COLO668 (cell line): ENCODE data around the gene IFNA1.
"Not testable (repeated sequence)": the region's sequence is repeated elsewhere in the genome, so short reads cannot be mapped to it uniquely, and the experiment has no call there.

ENCODE experiments used
- DNase-seq: peaks from one replicate; lab custom pipeline; 2025; ENCODE audit not compliant: unreplicated experiment; lab: John Stamatoyannopoulos, UW

Gene IFNA1

GRCh38 chr9:21443849-21444625 is 3.8 kb downstream of the IFNA1 start:
- no peak for DNase-seq

GRCh38 chr9:21449312-21449711 is 9.1 kb downstream of the IFNA1 start:
- not testable (repeated sequence) for DNase-seq

GRCh38 chr9:21450733-21451394 is 10.6 kb downstream of the IFNA1 start:
- no peak for DNase-seq

- DNase-seq = no peak
These were observed 12.4 kb downstream of the IFNA1 start for GRCh38 chr9:21452681-21453080.

GRCh38 chr9:21454149-21454548 is 13.9 kb downstream of the IFNA1 start:
- DNase-seq = no peak

GRCh38 chr9:21455320-21455719 is 15.1 kb downstream of the IFNA1 start:
- DNase-seq = no peak

GRCh38 chr9:21461377-21461776 is 21.1 kb downstream of the IFNA1 start:
- no peak for DNase-seq

GRCh38 chr9:21465138-21465537 is 24.9 kb downstream of the IFNA1 start:
- DNase-seq = no peak

- no peak for DNase-seq
These were observed 25.8 kb downstream of the IFNA1 start for GRCh38 chr9:21465859-21466518.

GRCh38 chr9:21470126-21470525 is 29.9 kb downstream of the IFNA1 start:
- no peak for DNase-seq

GRCh38 chr9:21473236-21473635 is 33.0 kb downstream of the IFNA1 start:
- no peak for DNase-seq

- no peak for DNase-seq
These were observed 37.2 kb downstream of the IFNA1 start for GRCh38 chr9:21477466-21477865.

GRCh38 chr9:21479152-21479702 is 39.0 kb downstream of the IFNA1 start:
- no peak for DNase-seq

GRCh38 chr9:21481470-21482056 is 41.3 kb downstream of the IFNA1 start:
- DNase-seq = no peak

GRCh38 chr9:21482213-21482612 is 42.0 kb downstream of the IFNA1 start, which contains the start of gene IFNE:
IFNE (minus strand) TSS chr9:21482313; CDS start chr9:21481694, 619 bp downstream.
- no peak for DNase-seq
